ENCODE data around the gene COLEC12. TPM values are rescaled to one million over a fixed set of nuclear protein-coding genes. Genes with fewer than 3 reads are reported as not detected.

Gene COLEC12
- total and polyA plus RNA-seq, 2 donors (not counting 3 experiments of a cell fraction or from before 2014, with no cell fraction given) = 8.0 to 17.1 TPM

- Histone ChIP-seq H3K4me2 (ENCODE audit: insufficient read depth, low read length) (no peak overlapping the region), H3K9me1 (replicated peaks; ENCODE audit: control insufficient read depth, extremely low read depth, insufficient read depth, low read length) (no peaks in the 10 kb centered on the region), H3K4me3 (replicated peaks in 1 of 3; ENCODE audit: insufficient read depth in 1 of 3, low read depth in 1 of 3, low read length in 3 of 3) (no peak overlapping the region), H3K79me2 (ENCODE audit: control insufficient read depth, insufficient read depth, low read length) (no peaks in the 10 kb centered on the region), H3K27ac (ENCODE audit: insufficient read depth, low read depth, low read length) (no peak overlapping the region), H2AFZ (ENCODE audit: low read depth, low read length) (no peak overlapping the region), H3K36me3 (ENCODE audit: control insufficient read depth in 2 of 2, extremely low read depth in 1 of 2, insufficient read depth in 2 of 2, low read length in 2 of 2) (no peaks in the 10 kb centered on the region), H3K9ac (replicated peaks; ENCODE audit: extremely low read depth, insufficient read depth, low read length) (no peak overlapping the region), H3K9me3 (replicated peaks; ENCODE audit: control insufficient read depth, insufficient read depth, low read length) (no peaks in the 10 kb centered on the region), H4K20me1 (replicated peaks; ENCODE audit: control insufficient read depth, extremely low read depth, insufficient read depth, low read length) (no peaks in the 10 kb centered on the region), H3K4me1 (ENCODE audit: control insufficient read depth, extremely low read depth, insufficient read depth, low read length) (peaks cover 29% of the 10 kb centered on the region), H3K27me3 (ENCODE audit: control insufficient read depth in 2 of 2, insufficient read depth in 2 of 2, low read length in 2 of 2) (no peaks in the 10 kb centered on the region)
- no peak for DNase-seq (ENCODE audit: low read depth, low spot score)
- no TSS peak for BruUV-seq (replicated peaks)
- intact Hi-C loops (cut with micrococcal nuclease) (no loop called here), dilution Hi-C loops (cut with MboI; ENCODE audit: extremely low pct_ligation_motif_present, low sequenced_read_pairs) (no loop called here)
- CTCF ChIA-PET = interaction anchor here (0.9 kb wide), 1 partner anchor 15 kb away, joined by 3 read pairs; no protein-coding TSS in a partner anchor
- FAIRE-seq = no peak
- POLR2A ChIA-PET = no interaction called here
- TF ChIP-seq POLR2AphosphoS5 (IDR thresholded peaks at IDR 0.05; ENCODE audit: insufficient read depth, low read depth, low read length) (no peak), MAX (IDR thresholded peaks at IDR 0.05; ENCODE audit: insufficient read depth, insufficient read length) (no peak), MYC (IDR thresholded peaks at IDR 0.05; ENCODE audit: low read depth, low read length) (no peak), JUN (IDR thresholded peaks at IDR 0.05; ENCODE audit: borderline replicate concordance, insufficient read depth, insufficient read length, low read depth) (no peak), EZH2 (IDR thresholded peaks at IDR 0.05; ENCODE audit: borderline replicate concordance, low read depth, low read length, severe bottlenecking) (no peak), FOS (IDR thresholded peaks at IDR 0.05; ENCODE audit: borderline replicate concordance, insufficient read depth, low read length) (no peak), GATA2 (IDR thresholded peaks at IDR 0.05; ENCODE audit: insufficient read depth, insufficient read length, low read depth, low read length) (no peak), POLR2A (IDR thresholded peaks at IDR 0.05; ENCODE audit: low read depth, low read length) (no peak), CTCF (IDR thresholded peaks at IDR 0.05; ENCODE audit: extremely low read depth in 1 of 2, insufficient read depth in 1 of 2, low read depth in 1 of 2, low read length in 2 of 2) (no peak)
Observed at GRCh38 chr18:513826-514530, 13.5 kb upstream of the COLEC12 start.
